ENCODE data around the gene UBQLNL.

UBQLNL gene

GRCh38 chr11:5516599-5516998 lies at the start of gene UBQLNL:
Gene UBQLNL (minus strand): TSS chr11:5516699. CDS start chr11:5516441, 258 bp downstream.
- no peak for DNase-seq

- no peak for DNase-seq
Measured at GRCh38 chr11:5564259-5565019, 47.9 kb upstream of the UBQLNL start.

- DNase-seq: no peak
Measured at GRCh38 chr11:5557751-5558150, 41.3 kb upstream of the UBQLNL start.

GRCh38 chr11:5556596-5557188 lies 40.2 kb upstream of the UBQLNL start:
- no peak for DNase-seq

DNA sequence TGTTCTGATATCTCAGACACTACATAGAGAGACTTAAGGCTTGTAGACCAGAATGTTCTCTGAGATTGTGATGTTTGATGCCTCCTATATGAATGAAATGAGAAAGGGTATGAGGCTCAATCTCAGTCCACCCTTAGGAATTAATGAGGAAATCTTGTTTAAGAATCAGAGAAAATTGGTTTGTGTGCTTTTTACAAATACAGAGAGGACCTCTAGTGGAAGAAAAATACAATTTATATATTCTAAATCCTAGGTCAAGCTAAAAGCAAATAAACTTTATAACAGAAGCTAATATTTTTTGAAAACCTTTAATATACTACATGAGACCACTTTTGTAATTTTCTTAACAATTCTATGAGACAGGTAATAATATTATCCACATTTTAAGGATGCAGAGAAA lies 36.8 kb upstream of the UBQLNL start:
- DNase-seq: no peak

- DNase-seq: no peak
Measured at GRCh38 chr11:5550440-5551095, 34.1 kb upstream of the UBQLNL start.

DNA sequence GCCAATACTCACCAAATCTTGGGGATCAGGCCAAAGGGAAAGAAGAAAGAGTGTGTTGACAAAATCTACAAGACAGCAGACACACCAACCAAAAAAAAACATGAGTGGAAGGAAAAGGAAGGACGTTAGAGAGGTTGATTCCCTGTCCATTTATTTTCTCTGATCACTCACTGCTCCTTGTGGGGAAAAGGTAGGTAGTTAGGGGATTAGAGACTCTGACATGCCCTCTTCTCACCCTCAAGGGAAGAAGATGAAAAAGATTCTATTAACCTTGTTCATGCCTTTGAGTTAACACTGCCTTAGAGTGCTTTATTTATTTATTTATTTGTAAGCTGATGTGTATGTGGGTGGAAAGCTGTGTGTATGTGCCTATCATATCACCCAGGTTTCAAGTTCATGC lies 31.9 kb upstream of the UBQLNL start, which contains the start of gene OR52H1:
OR52H1 (minus strand) TSS at position 101 of the 400 bp plus-strand sequence. CDS start 3,035 bp downstream, outside the sequence.
- no peak for DNase-seq

GRCh38 chr11:5547982-5548381 lies 31.5 kb upstream of the UBQLNL start:
- no peak for DNase-seq

DNA sequence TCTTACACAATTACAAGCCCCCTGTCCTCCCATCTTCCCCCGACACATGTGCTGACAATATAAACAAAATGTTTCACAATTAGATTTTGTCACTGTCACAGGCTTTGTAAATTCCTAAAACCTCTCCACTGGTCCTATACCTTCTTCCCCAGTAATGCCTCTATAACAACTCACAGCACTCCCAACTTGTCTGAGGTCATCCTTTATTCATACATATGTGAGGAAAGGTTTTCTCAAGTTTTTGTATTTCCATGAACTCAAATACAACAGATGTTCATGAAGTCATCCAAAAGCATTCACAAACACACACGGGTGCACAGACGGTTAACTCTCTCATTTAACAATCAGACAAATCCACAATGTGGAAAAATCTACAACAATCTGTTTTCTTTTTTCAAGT lies 30.0 kb upstream of the UBQLNL start:
- DNase-seq: no peak

GRCh38 chr11:5541427-5541826 lies 24.9 kb upstream of the UBQLNL start:
- DNase-seq: no peak

GRCh38 chr11:5536482-5536881 lies 20.0 kb upstream of the UBQLNL start:
- no peak for DNase-seq

- DNase-seq: no peak
Measured at GRCh38 chr11:5534046-5534445, 17.5 kb upstream of the UBQLNL start.

GRCh38 chr11:5531053-5531831 lies 14.7 kb upstream of the UBQLNL start:
- DNase-seq: no peak

GRCh38 chr11:5528495-5528894 lies 12.0 kb upstream of the UBQLNL start:
- no peak for DNase-seq

GRCh38 chr11:5527716-5528115 lies 11.2 kb upstream of the UBQLNL start:
- DNase-seq: no peak

DNA sequence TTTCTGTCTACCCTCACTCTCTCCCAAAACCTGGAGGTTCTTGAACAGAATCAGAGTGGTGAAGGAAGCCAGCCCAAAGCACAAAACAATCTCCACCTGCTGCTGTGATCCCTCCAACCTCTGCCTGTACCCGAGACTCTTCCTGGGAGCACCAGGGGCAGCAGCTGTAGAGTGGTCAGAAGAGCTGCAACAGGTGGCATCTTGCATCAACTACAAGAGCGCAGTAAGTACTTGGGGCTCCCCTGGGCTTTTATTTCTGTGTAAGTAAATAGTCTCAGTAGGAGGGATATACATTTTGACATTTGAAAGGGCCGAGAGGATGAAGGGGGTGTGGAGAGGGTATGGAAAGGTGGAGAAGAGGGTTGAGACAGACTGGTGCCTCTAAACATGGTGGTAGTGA lies 8.3 kb upstream of the UBQLNL start:
- DNase-seq: no peak

- DNase-seq: no peak
Measured at GRCh38 chr11:5522308-5522707, 5.8 kb upstream of the UBQLNL start.

- no peak for DNase-seq
Measured at GRCh38 chr11:5521540-5521939, 5.0 kb upstream of the UBQLNL start.

DNA sequence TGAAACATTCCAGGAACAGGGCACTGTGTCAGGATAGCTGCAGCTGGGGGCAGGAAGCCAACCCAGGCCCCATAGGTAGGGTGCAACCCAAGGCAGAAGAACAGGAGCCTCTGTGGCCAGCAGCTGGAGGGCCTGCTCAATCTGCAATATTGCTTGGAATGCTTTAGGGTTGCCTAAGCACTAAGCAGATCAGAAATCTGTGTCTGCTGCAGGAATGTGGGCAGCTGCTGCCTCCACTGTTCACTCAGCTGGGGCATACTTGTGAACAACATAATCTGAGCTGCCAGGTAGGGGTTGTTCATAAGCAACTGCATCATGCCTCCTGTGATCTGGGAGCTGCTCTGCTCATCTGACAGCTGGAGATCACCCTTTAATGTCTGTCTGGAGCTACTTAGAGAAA lies 1.7 kb downstream of the UBQLNL start:
- DNase-seq: no peak

DNA sequence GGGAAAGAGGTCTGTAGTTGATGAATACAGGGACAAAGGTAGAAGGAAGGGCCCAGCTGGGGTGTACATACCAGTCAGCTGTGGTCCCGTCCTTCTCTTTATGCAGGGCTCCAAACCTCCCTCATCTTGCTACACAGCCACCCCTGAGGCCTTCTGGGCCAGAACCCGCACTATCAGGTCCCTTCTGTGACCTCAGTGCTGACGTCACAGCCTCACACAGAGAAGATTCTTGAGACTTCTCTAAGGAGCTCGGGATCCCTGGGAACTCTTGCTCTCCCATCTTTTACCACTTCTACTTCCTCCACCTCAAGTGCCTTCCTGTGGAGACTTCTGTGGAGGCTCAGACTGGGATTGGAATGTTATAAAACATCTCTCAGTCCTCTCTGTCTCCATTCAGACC lies 6.7 kb downstream of the UBQLNL start, which contains the start of gene UBQLN3:
UBQLN3 (minus strand) TSS at position 155 of the 400 bp plus-strand sequence. CDS start 399 bp downstream, outside the sequence.
- DNase-seq: no peak

GRCh38 chr11:5508605-5509004 lies 7.9 kb downstream of the UBQLNL start:
- no peak for DNase-seq

DNA sequence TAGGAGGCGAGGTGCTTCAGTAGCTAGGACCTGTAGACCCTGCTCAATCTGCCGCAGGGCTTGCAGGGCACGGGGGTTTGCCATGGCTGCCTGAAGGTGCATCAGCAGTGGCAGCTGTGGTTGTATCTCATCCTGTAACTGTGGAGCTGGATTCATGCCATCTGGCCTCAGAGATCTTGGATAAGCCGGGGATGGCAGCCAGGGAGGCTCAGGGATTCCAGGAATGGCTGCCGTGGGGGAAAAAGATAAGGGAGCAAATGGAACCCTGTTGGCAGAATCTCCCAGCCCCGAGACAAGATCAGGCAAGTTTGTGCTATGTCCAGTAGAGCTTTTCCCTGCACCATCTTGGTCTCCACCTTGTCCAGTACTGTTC lies 8.6 kb downstream of the UBQLNL start:
- no peak for DNase-seq

Data from CD4-positive, alpha-beta T cell treated with Interleukin-17A for 4 hours (primary cell).